Stomach (tissue), 9 donors: ENCODE measurements around the gene RIMS1. TPM values are rescaled to one million over a fixed set of nuclear protein-coding genes. Genes with fewer than 3 reads are reported as not detected.
A peak's percentile ranks its signal among the peaks of the same experiment; 100 is the strongest.

Experiments used
- DNase-seq, 2 donors: peaks; one replicate each; pipeline versions ENCODE4 v3.0.0 to v3.0.0-alpha.2; 2013 to 2019
- H3K27ac ChIP-seq, 5 donors: fragments of 200-600 bp in 4 of 5; sonication (generic) in 4 of 5; one replicate each; pipeline ENCODE4 v1.5.1; 2013 to 2019; ENCODE audit warnings: mild to moderate bottlenecking in 1 of 5, moderate library complexity in 1 of 5
- H3K27me3 ChIP-seq, 3 donors: fragments of 200-600 bp; sonication (generic); one replicate each; pipeline ENCODE4 v1.5.1; 2017 to 2019; ENCODE audit warnings: mixed run types in 1 of 3
- H3K36me3 ChIP-seq, 4 donors: fragments of 200-600 bp; sonication (generic); 1 replicate in 3 of 4; 2 replicates in 1 of 4; pipeline ENCODE4 v1.5.1; 2016 to 2019
- H3K4me1 ChIP-seq, 4 donors: fragments of 200-600 bp; sonication (generic); one replicate each; pipeline ENCODE4 v1.5.1; 2016 to 2019
- H3K4me3 ChIP-seq, 4 donors: fragments of 200-600 bp; sonication (generic) in 3 of 4; one replicate each; pipeline ENCODE4 v1.5.1; 2016 to 2019; ENCODE audit warnings: mild to moderate bottlenecking in 1 of 4
- H3K9me3 ChIP-seq, 4 donors: fragments of 200-600 bp; sonication (generic); one replicate each; pipeline ENCODE4 v1.5.1; 2016 to 2019
- CTCF ChIP-seq, 7 experiments: fragments of 450-650 bp in 4 of 7; fragments of 200-600 bp in 3 of 7; sonication (generic) in 3 of 7; IDR thresholded peaks; one replicate each; pipeline ENCODE4 v1.5.1; 2016 to 2019; ENCODE audit warnings: antibody characterized with exemption in 7 of 7, control low read depth in 2 of 7, mild to moderate bottlenecking in 1 of 7
- EP300 ChIP-seq: sonication (generic); formaldehyde crosslinking; IDR thresholded peaks from one replicate; pipeline ENCODE4 v1.6.1; 2017; ENCODE audit warnings: antibody characterized with exemption
- POLR2A ChIP-seq, 4 donors: fragments of 450-650 bp; IDR thresholded peaks; one replicate each; pipeline ENCODE4 v1.6.1; 2016; ENCODE audit warnings: antibody characterized with exemption in 4 of 4, control low read depth in 2 of 4, mild to moderate bottlenecking in 1 of 4, moderate library complexity in 1 of 4
- POLR2AphosphoS5 ChIP-seq, 3 donors: sonication (generic); formaldehyde crosslinking; IDR thresholded peaks; one replicate each; pipeline ENCODE4 v1.6.1; 2016; ENCODE audit warnings: antibody characterized with exemption in 3 of 3
- WGBS, 5 donors: extraction: QIAGEN DNeasy Blood & Tissue Kit in 3 of 5; methylation state at CpG; one replicate each; pipeline versions ENCODE4 v1.1.5 to v1.1.7; 2013 to 2018; 5-methylcytosine and 5-hydroxymethylcytosine counted together
- intact Hi-C: fragments of 100-400 bp; cut with DNase I; formaldehyde crosslinking; loops from one replicate; pipeline ENCODE4 v1.15.1; 2023; ENCODE audit warnings: low total_unique reads
- polyA plus RNA-seq, 3 donors: library from polyadenylated mRNA; stranded (reverse); fragments of 200-250 nt; gene quantifications; one replicate each; pipeline ENCODE4 v1.2.3, GENCODE V29; 2013
- total RNA-seq, 5 donors: library from RNA; depleted of rRNA; stranded (reverse); fragments of >200 nt; gene quantifications; one replicate each; pipeline versions ENCODE4 v1.1.0 to v1.2.3, GENCODE V29; 2014 to 2016
- donor health status: healthy with polysubstance abuse.
- donor health status: Bipolar disorder and iron deficiency.
- donor health status: healthy.

Gene RIMS1
- total and polyA plus RNA-seq, 8 donors: 0.13 to 45.2 (median 5.1) TPM

- WGBS, 5 donors: 62 to 88% (median 73%) methylated on average over 3 of the region's 3 CpGs
- no peaks in the 10 kb centered on the region for H3K27me3 ChIP-seq
Measured at GRCh38 chr6:72206606-72207005, 320.3 kb downstream of the RIMS1 start.

GRCh38 chr6:72212686-72213085 is 326.3 kb downstream of the RIMS1 start:
- DNase-seq: no peak
- whole genome bisulfite sequencing, 5 donors: 61 to 84% (median 70%) methylated on average over 3 of the region's 3 CpGs
- TF ChIP-seq POLR2AphosphoS5 (IDR thresholded peaks at IDR 0.05) (no peak), EP300 (no peak), POLR2A (IDR thresholded peaks at IDR 0.05) (no peak), CTCF (IDR thresholded peaks at IDR 0.05) (no peak)
- Histone ChIP-seq H3K27me3 (no peaks in the 10 kb centered on the region), H3K4me1 (peaks cover 0 to 5% (median 2%) of the 10 kb centered on the region in 4 donors), H3K27ac (no peak overlapping the region), H3K4me3 (no peak overlapping the region), H3K9me3 (no peaks in the 10 kb centered on the region), H3K36me3 (no peaks in the 10 kb centered on the region)
- intact Hi-C loops: no loop called here

More at GRCh38 chr6:72206606-72207005, 320.3 kb downstream of the RIMS1 start:
- DNase-seq: no peak
- Histone ChIP-seq H3K9me3 (no peaks in the 10 kb centered on the region), H3K36me3 (no peaks in the 10 kb centered on the region), H3K27ac (no peak overlapping the region), H3K4me1 (no peaks in the 10 kb centered on the region), H3K4me3 (no peak overlapping the region)
- intact Hi-C loops: no loop called here
- no peak for TF ChIP-seq POLR2A (IDR thresholded peaks at IDR 0.05)

GRCh38 chr6:72213654-72214053 is 327.3 kb downstream of the RIMS1 start:
- intact Hi-C loops: no loop called here
- H3K4me1 ChIP-seq: peaks cover 0 to 5% (median 2%) of the 10 kb centered on the region in 4 donors
- no peaks in the 10 kb centered on the region for H3K27me3 ChIP-seq
- TF ChIP-seq POLR2A (IDR thresholded peaks at IDR 0.05): no peak
- no peak overlapping the region for H3K4me3 ChIP-seq
- no peaks in the 10 kb centered on the region for H3K36me3 ChIP-seq
- H3K27ac ChIP-seq: no peak overlapping the region
- WGBS, 5 donors: 95 to 100% (median 96%) methylated on average over 1 of the region's 1 CpG
- no peak for DNase-seq
- no peaks in the 10 kb centered on the region for H3K9me3 ChIP-seq

DNA sequence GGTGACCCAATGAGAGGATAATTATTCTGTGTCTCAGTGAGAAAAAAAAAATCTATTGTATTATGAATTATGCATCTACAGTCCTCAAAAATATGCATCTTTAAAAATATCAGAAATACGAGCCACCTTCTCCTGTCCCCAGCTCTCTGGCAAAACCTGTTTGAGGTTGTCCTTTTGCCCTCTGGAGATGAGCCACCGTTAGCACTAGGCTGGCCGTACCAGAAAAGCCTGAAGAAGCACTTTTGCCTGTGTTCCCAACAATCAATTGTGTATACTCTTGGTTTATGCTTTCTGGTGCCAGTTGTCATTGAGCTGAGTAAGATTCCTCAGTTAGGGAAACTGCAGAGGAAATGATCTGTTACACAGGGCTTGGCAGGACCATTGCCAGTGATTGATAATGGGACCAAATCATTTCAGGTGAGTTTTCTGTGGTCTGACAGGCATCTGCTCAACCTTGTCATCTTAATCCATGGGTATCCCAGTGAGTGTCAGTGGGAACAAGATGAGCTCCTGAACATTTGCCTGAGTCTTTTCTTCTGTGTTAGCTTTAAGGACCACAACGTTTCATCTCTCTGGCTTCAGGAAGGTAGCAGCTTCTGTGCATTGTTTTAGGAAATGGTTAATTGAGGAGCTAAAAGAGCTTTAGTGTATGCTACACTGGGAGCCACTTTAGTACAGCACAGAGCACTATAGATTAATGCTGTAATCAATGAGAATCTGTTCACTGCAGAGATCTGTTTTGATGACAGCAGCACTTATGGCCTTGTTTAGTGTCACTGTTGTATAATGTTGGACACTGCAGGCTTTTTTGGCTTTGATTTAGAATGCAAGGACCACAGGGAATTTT is 330.1 kb downstream of the RIMS1 start:
- no peaks in the 10 kb centered on the region for H3K36me3 ChIP-seq
- WGBS, 5 donors: 26 to 51% (median 37%) methylated on average over 4 of the region's 4 CpGs
- TF ChIP-seq CTCF (IDR thresholded peaks at IDR 0.05) (no peak), EP300 (no peak), POLR2AphosphoS5 (IDR thresholded peaks at IDR 0.05) (no peak), POLR2A (IDR thresholded peaks at IDR 0.05) (no peak)
- no peak overlapping the region for H3K27ac ChIP-seq
- intact Hi-C loops: no loop called here
- H3K27me3 ChIP-seq: no peaks in the 10 kb centered on the region
- H3K4me3 ChIP-seq: no peak overlapping the region
- peak; percentile 44 to 66 for DNase-seq
- H3K4me1 ChIP-seq: peaks cover 0 to 5% (median 2%) of the 10 kb centered on the region in 4 donors
- H3K9me3 ChIP-seq: no peaks in the 10 kb centered on the region

- intact Hi-C loops: no loop called here
- H3K9me3 ChIP-seq: no peaks in the 10 kb centered on the region
- H3K36me3 ChIP-seq: no peaks in the 10 kb centered on the region
- no peak overlapping the region for H3K4me3 ChIP-seq
- no peak for DNase-seq
- H3K4me1 ChIP-seq: peaks cover 0 to 5% (median 2%) of the 10 kb centered on the region in 4 donors
- 91 to 96% (median 92%) methylated on average over 2 of the region's 2 CpGs for WGBS, 5 donors
- TF ChIP-seq EP300: no peak
- no peak for TF ChIP-seq POLR2A (IDR thresholded peaks at IDR 0.05)
- TF ChIP-seq POLR2AphosphoS5 (IDR thresholded peaks at IDR 0.05): no peak
- H3K27me3 ChIP-seq: no peaks in the 10 kb centered on the region
- H3K27ac ChIP-seq: no peak overlapping the region
Measured at GRCh38 chr6:72217626-72218025, 331.3 kb downstream of the RIMS1 start.

DNA sequence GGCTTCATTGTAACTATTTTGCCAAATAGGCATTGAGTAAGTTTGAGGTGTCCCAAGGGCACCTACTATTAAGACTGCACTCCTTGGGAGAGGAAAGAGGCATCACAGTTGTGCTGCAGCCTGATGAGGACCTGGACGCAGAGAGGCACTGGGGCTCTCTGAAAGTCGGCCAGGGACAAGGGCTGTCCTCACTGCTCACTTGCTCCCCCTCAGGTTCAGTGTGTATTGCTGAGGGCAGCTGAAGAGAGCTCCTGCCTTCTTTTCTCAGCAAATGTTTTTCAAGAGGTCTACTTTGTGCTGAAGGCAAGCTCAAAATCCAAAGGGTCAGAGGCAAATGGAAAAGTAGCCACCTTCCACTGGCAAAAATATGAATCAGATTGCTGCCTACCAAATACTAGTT is 331.8 kb downstream of the RIMS1 start:
- intact Hi-C loops: no loop called here
- H3K4me1 ChIP-seq: peaks cover 0 to 5% (median 2%) of the 10 kb centered on the region in 4 donors
- no peaks in the 10 kb centered on the region for H3K27me3 ChIP-seq
- TF ChIP-seq POLR2A (IDR thresholded peaks at IDR 0.05) (no peak), POLR2AphosphoS5 (IDR thresholded peaks at IDR 0.05) (no peak), CTCF (IDR thresholded peaks at IDR 0.05) (peak in 4 of 7 experiments; percentile 10 to 24 (median 18)), EP300 (no peak)
- no peaks in the 10 kb centered on the region for H3K36me3 ChIP-seq
- peak; percentile 46 to 50 for DNase-seq
- WGBS, 5 donors: 13 to 30% (median 16%) methylated on average over 2 of the region's 2 CpGs
- no peaks in the 10 kb centered on the region for H3K9me3 ChIP-seq
- no peak overlapping the region for H3K4me3 ChIP-seq
- no peak overlapping the region for H3K27ac ChIP-seq
